Prostate gland (tissue), 2 donors: ENCODE data around the gene APBB1IP. TPM values are rescaled to one million over a fixed set of nuclear protein-coding genes. Genes with fewer than 3 reads are reported as not detected.

ENCODE experiments used
- DNase-seq: peaks from one replicate; pipeline ENCODE4 v3.0.0-alpha.2; 2019; ENCODE audit warnings: low spot score
- H3K27ac ChIP-seq, 2 donors: fragments of 200-600 bp; sonication (generic); 2 replicates each; pipeline ENCODE4 v1.5.1; 2017 to 2019
- H3K27me3 ChIP-seq: fragments of 200-600 bp; sonication (generic); replicated peaks from 2 replicates; pipeline ENCODE4 v1.5.1; 2019; ENCODE audit not compliant: insufficient read depth
- H3K36me3 ChIP-seq, 2 donors: fragments of 200-600 bp; sonication (generic); 1 replicate in 1 of 2; 2 replicates in 1 of 2; pipeline versions ENCODE4 v1.5.1 to v1.8.1; 2017 to 2019
- H3K4me1 ChIP-seq: fragments of 200-600 bp; sonication (generic); replicated peaks from 2 replicates; pipeline ENCODE4 v1.5.1; 2019
- H3K4me3 ChIP-seq, 2 donors: fragments of 200-600 bp; sonication (generic); 2 replicates each; pipeline ENCODE4 v1.5.1; 2017 to 2019
- H3K9me3 ChIP-seq: fragments of 200-600 bp; sonication (generic); 2 replicates; pipeline ENCODE4 v1.5.1; 2017
- CTCF ChIP-seq, 4 experiments: fragments of 200-600 bp in 2 of 4; fragments of 450-650 bp in 2 of 4; sonication (generic) in 2 of 4; IDR thresholded peaks; 1 replicate in 3 of 4; 2 replicates in 1 of 4; pipeline ENCODE4 v1.5.1; 2016 to 2019; ENCODE audit warnings: antibody characterized with exemption in 4 of 4, mild to moderate bottlenecking in 2 of 4, moderate library complexity in 2 of 4
- POLR2A ChIP-seq: fragments of 450-650 bp; IDR thresholded peaks from one replicate; pipeline ENCODE4 v1.6.1; 2016; ENCODE audit warnings: antibody characterized with exemption, mild to moderate bottlenecking
- POLR2AphosphoS5 ChIP-seq: sonication (generic); formaldehyde crosslinking; IDR thresholded peaks from one replicate; pipeline ENCODE4 v1.6.1; 2017; ENCODE audit warnings: antibody characterized with exemption
- WGBS: methylation state at CpG from one replicate; pipeline ENCODE4 v1.1.5; 2018; 5-methylcytosine and 5-hydroxymethylcytosine counted together
- intact Hi-C: fragments of 100-400 bp; cut with DNase I; formaldehyde crosslinking; loops from one replicate; pipeline ENCODE4 v1.14.2; 2022
- total RNA-seq, 2 donors: library from RNA; depleted of rRNA; stranded (reverse); fragments of >200 nt; gene quantifications; one replicate each; pipeline ENCODE4 v1.1.0, GENCODE V29; 2016

The APBB1IP gene
- total RNA-seq, 2 donors from 2014 or later = 1.3 to 3.1 TPM

GRCh38 chr10:26423722-26424121, 14.4 kb upstream of the APBB1IP start:
- intact Hi-C loops = no loop called here
- no peaks in the 10 kb centered on the region for H3K4me1 ChIP-seq
- no peak for DNase-seq
- no peak overlapping the region for H3K4me3 ChIP-seq
- H3K9me3 ChIP-seq = no peaks in the 10 kb centered on the region
- TF ChIP-seq CTCF (IDR thresholded peaks at IDR 0.05) (no peak), POLR2AphosphoS5 (no peak), POLR2A (no peak)
- no peaks in the 10 kb centered on the region for H3K27me3 ChIP-seq
- 88% methylated on average over 3 of the region's 3 CpGs for WGBS
- no peak overlapping the region for H3K27ac ChIP-seq
- H3K36me3 ChIP-seq = no peaks in the 10 kb centered on the region

GRCh38 chr10:26430641-26431163, 7.4 kb upstream of the APBB1IP start:
- DNase-seq = no peak
- WGBS = 30% methylated on average over 4 of the region's 4 CpGs
- no peak for TF ChIP-seq POLR2AphosphoS5
- H3K4me1 ChIP-seq = no peaks in the 10 kb centered on the region
- no peak overlapping the region for H3K4me3 ChIP-seq
- no peaks in the 10 kb centered on the region for H3K36me3 ChIP-seq
- intact Hi-C loops = no loop called here
- H3K27me3 ChIP-seq = no peaks in the 10 kb centered on the region
- no peaks in the 10 kb centered on the region for H3K9me3 ChIP-seq
- H3K27ac ChIP-seq = no peak overlapping the region

GRCh38 chr10:26432938-26433337, 5.2 kb upstream of the APBB1IP start:
- no peaks in the 10 kb centered on the region for H3K9me3 ChIP-seq
- TF ChIP-seq POLR2AphosphoS5 (no peak), POLR2A (no peak), CTCF (IDR thresholded peaks at IDR 0.05) (no peak)
- intact Hi-C loops = no loop called here
- H3K4me3 ChIP-seq = no peak overlapping the region
- H3K36me3 ChIP-seq = no peaks in the 10 kb centered on the region
- H3K27ac ChIP-seq = no peak overlapping the region
- no peaks in the 10 kb centered on the region for H3K4me1 ChIP-seq
- no peaks in the 10 kb centered on the region for H3K27me3 ChIP-seq
- 94% methylated on average over 1 of the region's 1 CpG for WGBS
- DNase-seq = no peak

GRCh38 chr10:26435852-26436251, 2.3 kb upstream of the APBB1IP start:
- DNase-seq = no peak
- 97% methylated on average over 1 of the region's 1 CpG for WGBS
- Histone ChIP-seq H3K27ac (no peak overlapping the region), H3K4me3 (no peak overlapping the region), H3K27me3 (peaks cover 4% of the 10 kb centered on the region), H3K4me1 (no peaks in the 10 kb centered on the region), H3K36me3 (no peaks in the 10 kb centered on the region), H3K9me3 (no peaks in the 10 kb centered on the region)
- intact Hi-C loops = no loop called here
- TF ChIP-seq CTCF (IDR thresholded peaks at IDR 0.05) = no peak
- no peak for TF ChIP-seq POLR2AphosphoS5
- no peak for TF ChIP-seq POLR2A

GRCh38 chr10:26436848-26437247, 1.3 kb upstream of the APBB1IP start:
- Histone ChIP-seq H3K36me3 (no peaks in the 10 kb centered on the region), H3K4me1 (no peaks in the 10 kb centered on the region)
- no peak for TF ChIP-seq POLR2A
- no peak for TF ChIP-seq CTCF (IDR thresholded peaks at IDR 0.05)
- TF ChIP-seq POLR2AphosphoS5 = no peak

More at GRCh38 chr10:26436848-26437247, 1.3 kb upstream of the APBB1IP start:
- Histone ChIP-seq H3K27me3 (peaks cover 4% of the 10 kb centered on the region), H3K27ac (no peak overlapping the region), H3K9me3 (no peaks in the 10 kb centered on the region), H3K4me3 (no peak overlapping the region)
- 72% methylated on average over 2 of the region's 2 CpGs for WGBS
- intact Hi-C loops = no loop called here
- DNase-seq = no peak
